GM23338 (cell line): ENCODE measurements around the gene KCNQ5. TPM values are rescaled to one million over a fixed set of nuclear protein-coding genes. Genes with fewer than 3 reads are reported as not detected.

Experiments used
- ATAC-seq: fragments of 200-7000 bp; cut with Tn5 transposase; 3 replicates; pipeline ENCODE4 v1.9.1; 2020
- DNase-seq: peaks from one replicate; pipeline ENCODE4 v3.0.0-alpha.2; 2015; ENCODE audit warnings: low spot score
- H2AFZ ChIP-seq: fragments of 200-600 bp; sonication (generic); 2 replicates; pipeline ENCODE4 v1.8.0; 2016; ENCODE audit warnings: antibody characterized with exemption, mild to moderate bottlenecking, moderate library complexity
- H3F3A ChIP-seq: fragments of 200-600 bp; sonication (generic); replicated peaks from 2 replicates; pipeline ENCODE4 v1.8.0; 2017; ENCODE audit warnings: antibody characterized with exemption, mixed run types, low read depth
- H3K27ac ChIP-seq: fragments of 200-600 bp; sonication (generic); 2 replicates; pipeline ENCODE4 v1.6.1; 2016; ENCODE audit warnings: low read depth
- H3K27me3 ChIP-seq: fragments of 200-600 bp; sonication (generic); 2 replicates; pipeline ENCODE4 v1.8.0; 2016; ENCODE audit warnings: mild to moderate bottlenecking, mixed run types, moderate library complexity; ENCODE audit not compliant: insufficient read depth
- H3K36me3 ChIP-seq: fragments of 200-600 bp; sonication (generic); 2 replicates; pipeline ENCODE4 v1.8.0; 2016; ENCODE audit warnings: mild to moderate bottlenecking; ENCODE audit not compliant: insufficient read depth
- H3K4me1 ChIP-seq: fragments of 200-600 bp; sonication (generic); 2 replicates; pipeline ENCODE4 v1.8.0; 2016; ENCODE audit warnings: mild to moderate bottlenecking, moderate library complexity; ENCODE audit not compliant: insufficient read depth
- H3K4me2 ChIP-seq: fragments of 200-600 bp; sonication (generic); 2 replicates; pipeline ENCODE4 v1.7.1; 2017; ENCODE audit warnings: mixed run types
- H3K4me3 ChIP-seq: fragments of 200-600 bp; sonication (generic); 2 replicates; pipeline ENCODE4 v1.6.1; 2016; ENCODE audit warnings: mixed run types
- H3K79me2 ChIP-seq: fragments of 200-600 bp; sonication (generic); replicated peaks from 2 replicates; pipeline ENCODE4 v1.8.0; 2017; ENCODE audit warnings: mild to moderate bottlenecking; ENCODE audit not compliant: insufficient read depth
- H3K9me2 ChIP-seq: fragments of 200-600 bp; sonication (generic); 2 replicates; pipeline ENCODE4 v1.8.0; 2017; ENCODE audit not compliant: insufficient read depth
- H4K20me1 ChIP-seq: fragments of 200-600 bp; sonication (generic); replicated peaks from 2 replicates; pipeline ENCODE4 v1.8.0; 2017; ENCODE audit warnings: mild to moderate bottlenecking; ENCODE audit not compliant: insufficient read depth
- H3K27ac Mint-ChIP-seq: 2 replicates; pipeline ENCODE4 v1.8.0; 2020; ENCODE audit warnings: inconsistent platforms, mild to moderate bottlenecking, moderate library complexity, mixed read lengths
- H3K27me3 Mint-ChIP-seq: 3 replicates; pipeline ENCODE4 v1.8.0; 2022; ENCODE audit warnings: low read depth, mild to moderate bottlenecking, moderate library complexity, mixed read lengths, inconsistent platforms; ENCODE audit not compliant: insufficient read depth, poor library complexity
- H3K36me3 Mint-ChIP-seq: 3 replicates; pipeline ENCODE4 v1.8.0; 2021; ENCODE audit warnings: low read depth, mild to moderate bottlenecking, inconsistent platforms, moderate library complexity, mixed read lengths
- H3K4me1 Mint-ChIP-seq: 3 replicates; pipeline ENCODE4 v1.8.0; 2020; ENCODE audit warnings: mild to moderate bottlenecking, inconsistent platforms, mixed read lengths
- H3K4me3 Mint-ChIP-seq: 3 replicates; pipeline ENCODE4 v1.8.0; 2021; ENCODE audit warnings: moderate library complexity, mild to moderate bottlenecking, inconsistent platforms, mixed read lengths
- H3K9me3 Mint-ChIP-seq: 3 replicates; pipeline ENCODE4 v1.8.0; 2020; ENCODE audit warnings: moderate library complexity, mild to moderate bottlenecking, inconsistent platforms, mixed read lengths
- CREB1 ChIP-seq: fragments of 250-450 bp; sonication (Bioruptor Pico); IDR thresholded peaks from 2 replicates; pipeline ENCODE4 v1.5.0; 2020; ENCODE audit warnings: low read depth, mild to moderate bottlenecking, moderate library complexity
- EZH2 ChIP-seq: fragments of 200-600 bp; sonication (generic); IDR thresholded peaks from one replicate; pipeline ENCODE4 v1.8.0; 2017; ENCODE audit warnings: antibody characterized with exemption, mild to moderate bottlenecking, low read depth; ENCODE audit not compliant: unreplicated experiment
- EZH2phosphoT487 ChIP-seq: fragments of 200-600 bp; sonication (generic); IDR thresholded peaks from one replicate; pipeline ENCODE4 v1.8.1; 2018; ENCODE audit warnings: antibody characterized with exemption; ENCODE audit not compliant: unreplicated experiment
- JUNB ChIP-seq: IDR thresholded peaks from one replicate; pipeline ENCODE4 v1.6.1; 2016; ENCODE audit warnings: antibody characterized with exemption; ENCODE audit not compliant: unreplicated experiment
- NANOG ChIP-seq: IDR thresholded peaks from 2 replicates; pipeline ENCODE4 v1.6.1; 2016; ENCODE audit warnings: antibody characterized with exemption, borderline replicate concordance
- POLR2AphosphoS5 ChIP-seq: IDR thresholded peaks from 2 replicates; pipeline ENCODE4 v1.6.1; 2016; ENCODE audit warnings: antibody characterized with exemption, low read depth
- STAT1 ChIP-seq: IDR thresholded peaks from one replicate; pipeline ENCODE4 v1.6.1; 2016; ENCODE audit warnings: antibody characterized with exemption; ENCODE audit not compliant: unreplicated experiment
- ZNF114 ChIP-seq: fragments of 250-450 bp; sonication (Bioruptor Pico); IDR thresholded peaks from 2 replicates; pipeline ENCODE4 v1.5.0; 2020; ENCODE audit warnings: mild to moderate bottlenecking, moderate library complexity
- ZNF331 ChIP-seq: fragments of 250-450 bp; sonication (Bioruptor Pico); IDR thresholded peaks from 2 replicates; pipeline ENCODE4 v1.5.0; 2020; ENCODE audit warnings: low read depth, mild to moderate bottlenecking, moderate library complexity
- polyA plus RNA-seq: library from polyadenylated mRNA; unstranded; fragments of >200 nt; fragmentation: Nextera tagmentation; extraction: Ambion mirVana; gene quantifications from 2 replicates; pipeline ENCODE4 v1.2.1, GENCODE V29; 2016
- total RNA-seq: library from RNA; depleted of rRNA; stranded (reverse); fragments of >200 nt; shearing (Covaris generic); gene quantifications from 2 replicates; pipeline ENCODE4 v1.2.3, GENCODE V29; 2014
- TF ChIP-seq, protein P1 (sequence below): IDR thresholded peaks from one replicate; pipeline ENCODE4 v1.6.1; 2018; ENCODE audit warnings: antibody characterized with exemption; ENCODE audit not compliant: unreplicated experiment
- TF ChIP-seq, protein P2 (sequence below), 2 experiments: fragments of 200-600 bp in 1 of 2; sonication (generic) in 1 of 2; conservative IDR thresholded peaks; 2 replicates each; pipeline versions ENCODE4 v1.5.1 to v1.6.1; 2016 to 2017; ENCODE audit warnings: antibody characterized with exemption in 2 of 2, low read depth in 2 of 2, mild to moderate bottlenecking in 2 of 2, moderate library complexity in 1 of 2
- TF ChIP-seq, protein P3 (sequence below): fragments of 250-450 bp; sonication (Bioruptor Pico); IDR thresholded peaks from 2 replicates; pipeline ENCODE4 v1.5.0; 2020; ENCODE audit warnings: mild to moderate bottlenecking, moderate library complexity
- TF ChIP-seq, protein P4 (sequence below): IDR thresholded peaks from 2 replicates; pipeline ENCODE4 v1.6.1; 2016; ENCODE audit warnings: antibody characterized with exemption

Gene KCNQ5
- total and polyA plus RNA-seq, 2 experiments from 2014 or later: 0.68 to 0.87 TPM

DNA sequence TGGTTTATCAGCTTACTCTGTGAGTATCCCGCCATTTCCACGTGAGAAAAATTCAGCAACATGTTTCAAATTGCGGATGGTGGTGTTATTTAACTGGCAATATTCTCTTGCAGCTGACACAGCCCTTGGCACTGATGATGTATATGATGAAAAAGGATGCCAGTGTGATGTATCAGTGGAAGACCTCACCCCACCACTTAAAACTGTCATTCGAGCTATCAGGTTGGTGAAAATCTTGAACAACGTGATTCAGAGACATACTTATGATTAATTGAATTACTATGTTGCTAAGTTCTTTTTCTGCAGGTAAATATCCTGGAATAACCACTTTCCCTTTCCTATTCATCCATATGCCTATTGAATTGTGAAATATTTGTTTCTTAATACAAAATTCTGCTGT, 547.8 kb downstream of the KCNQ5 start (continued):
- TF ChIP-seq, protein P1, sequence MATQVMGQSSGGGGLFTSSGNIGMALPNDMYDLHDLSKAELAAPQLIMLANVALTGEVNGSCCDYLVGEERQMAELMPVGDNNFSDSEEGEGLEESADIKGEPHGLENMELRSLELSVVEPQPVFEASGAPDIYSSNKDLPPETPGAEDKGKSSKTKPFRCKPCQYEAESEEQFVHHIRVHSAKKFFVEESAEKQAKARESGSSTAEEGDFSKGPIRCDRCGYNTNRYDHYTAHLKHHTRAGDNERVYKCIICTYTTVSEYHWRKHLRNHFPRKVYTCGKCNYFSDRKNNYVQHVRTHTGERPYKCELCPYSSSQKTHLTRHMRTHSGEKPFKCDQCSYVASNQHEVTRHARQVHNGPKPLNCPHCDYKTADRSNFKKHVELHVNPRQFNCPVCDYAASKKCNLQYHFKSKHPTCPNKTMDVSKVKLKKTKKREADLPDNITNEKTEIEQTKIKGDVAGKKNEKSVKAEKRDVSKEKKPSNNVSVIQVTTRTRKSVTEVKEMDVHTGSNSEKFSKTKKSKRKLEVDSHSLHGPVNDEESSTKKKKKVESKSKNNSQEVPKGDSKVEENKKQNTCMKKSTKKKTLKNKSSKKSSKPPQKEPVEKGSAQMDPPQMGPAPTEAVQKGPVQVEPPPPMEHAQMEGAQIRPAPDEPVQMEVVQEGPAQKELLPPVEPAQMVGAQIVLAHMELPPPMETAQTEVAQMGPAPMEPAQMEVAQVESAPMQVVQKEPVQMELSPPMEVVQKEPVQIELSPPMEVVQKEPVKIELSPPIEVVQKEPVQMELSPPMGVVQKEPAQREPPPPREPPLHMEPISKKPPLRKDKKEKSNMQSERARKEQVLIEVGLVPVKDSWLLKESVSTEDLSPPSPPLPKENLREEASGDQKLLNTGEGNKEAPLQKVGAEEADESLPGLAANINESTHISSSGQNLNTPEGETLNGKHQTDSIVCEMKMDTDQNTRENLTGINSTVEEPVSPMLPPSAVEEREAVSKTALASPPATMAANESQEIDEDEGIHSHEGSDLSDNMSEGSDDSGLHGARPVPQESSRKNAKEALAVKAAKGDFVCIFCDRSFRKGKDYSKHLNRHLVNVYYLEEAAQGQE: no peak
- TF ChIP-seq, protein P2, sequence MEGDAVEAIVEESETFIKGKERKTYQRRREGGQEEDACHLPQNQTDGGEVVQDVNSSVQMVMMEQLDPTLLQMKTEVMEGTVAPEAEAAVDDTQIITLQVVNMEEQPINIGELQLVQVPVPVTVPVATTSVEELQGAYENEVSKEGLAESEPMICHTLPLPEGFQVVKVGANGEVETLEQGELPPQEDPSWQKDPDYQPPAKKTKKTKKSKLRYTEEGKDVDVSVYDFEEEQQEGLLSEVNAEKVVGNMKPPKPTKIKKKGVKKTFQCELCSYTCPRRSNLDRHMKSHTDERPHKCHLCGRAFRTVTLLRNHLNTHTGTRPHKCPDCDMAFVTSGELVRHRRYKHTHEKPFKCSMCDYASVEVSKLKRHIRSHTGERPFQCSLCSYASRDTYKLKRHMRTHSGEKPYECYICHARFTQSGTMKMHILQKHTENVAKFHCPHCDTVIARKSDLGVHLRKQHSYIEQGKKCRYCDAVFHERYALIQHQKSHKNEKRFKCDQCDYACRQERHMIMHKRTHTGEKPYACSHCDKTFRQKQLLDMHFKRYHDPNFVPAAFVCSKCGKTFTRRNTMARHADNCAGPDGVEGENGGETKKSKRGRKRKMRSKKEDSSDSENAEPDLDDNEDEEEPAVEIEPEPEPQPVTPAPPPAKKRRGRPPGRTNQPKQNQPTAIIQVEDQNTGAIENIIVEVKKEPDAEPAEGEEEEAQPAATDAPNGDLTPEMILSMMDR (conservative IDR thresholded peaks at IDR 0.05; ENCODE audit: low read depth in 2 of 2): no peak
- TF ChIP-seq ZNF114 (CRISPR knock-in tag): no peak
- TF ChIP-seq ZNF331 (CRISPR knock-in tag): no peak

DNA sequence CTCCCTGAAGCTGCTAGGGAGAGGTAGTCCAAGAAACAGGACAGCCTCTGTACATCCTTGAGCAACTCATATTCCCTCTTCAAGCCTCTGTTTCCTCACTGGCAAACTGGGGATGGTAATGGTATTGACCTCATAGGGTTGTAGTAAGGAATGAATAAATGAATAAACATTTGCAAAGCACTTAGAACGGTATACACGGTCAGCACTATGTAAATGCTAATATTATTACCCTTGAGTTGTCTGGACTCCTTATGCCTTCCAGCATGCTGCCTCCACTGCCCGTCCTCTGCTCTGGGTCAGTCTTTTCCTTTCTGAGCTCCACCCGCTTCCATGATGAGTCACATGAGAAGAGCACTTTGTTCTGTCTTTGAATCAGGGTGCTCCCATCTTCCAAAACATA, 552.8 kb downstream of the KCNQ5 start:
- Histone ChIP-seq H4K20me1 (no peaks in the 10 kb centered on the region), H3K79me2 (no peaks in the 10 kb centered on the region), H3K27me3 (no peaks in the 10 kb centered on the region), H2AFZ (no peak overlapping the region), H3F3A (no peaks in the 10 kb centered on the region), H3K9me2 (peaks cover 3% of the 10 kb centered on the region; the same call in 1 of the 2 replicates), H3K4me2 (no peak overlapping the region), H3K4me3 (no peak overlapping the region), H3K27ac (no peak overlapping the region), H3K36me3 (no peaks in the 10 kb centered on the region), H3K4me1 (no peaks in the 10 kb centered on the region)
- Mint-ChIP-seq H3K27ac (no peak overlapping the region), H3K4me1 (no peaks in the 10 kb centered on the region), H3K9me3 (no peaks in the 10 kb centered on the region), H3K27me3 (no peaks in the 10 kb centered on the region), H3K36me3 (no peaks in the 10 kb centered on the region), H3K4me3 (no peak overlapping the region)
- no peak for ATAC-seq
- DNase-seq: no peak
- TF ChIP-seq, protein P3, sequence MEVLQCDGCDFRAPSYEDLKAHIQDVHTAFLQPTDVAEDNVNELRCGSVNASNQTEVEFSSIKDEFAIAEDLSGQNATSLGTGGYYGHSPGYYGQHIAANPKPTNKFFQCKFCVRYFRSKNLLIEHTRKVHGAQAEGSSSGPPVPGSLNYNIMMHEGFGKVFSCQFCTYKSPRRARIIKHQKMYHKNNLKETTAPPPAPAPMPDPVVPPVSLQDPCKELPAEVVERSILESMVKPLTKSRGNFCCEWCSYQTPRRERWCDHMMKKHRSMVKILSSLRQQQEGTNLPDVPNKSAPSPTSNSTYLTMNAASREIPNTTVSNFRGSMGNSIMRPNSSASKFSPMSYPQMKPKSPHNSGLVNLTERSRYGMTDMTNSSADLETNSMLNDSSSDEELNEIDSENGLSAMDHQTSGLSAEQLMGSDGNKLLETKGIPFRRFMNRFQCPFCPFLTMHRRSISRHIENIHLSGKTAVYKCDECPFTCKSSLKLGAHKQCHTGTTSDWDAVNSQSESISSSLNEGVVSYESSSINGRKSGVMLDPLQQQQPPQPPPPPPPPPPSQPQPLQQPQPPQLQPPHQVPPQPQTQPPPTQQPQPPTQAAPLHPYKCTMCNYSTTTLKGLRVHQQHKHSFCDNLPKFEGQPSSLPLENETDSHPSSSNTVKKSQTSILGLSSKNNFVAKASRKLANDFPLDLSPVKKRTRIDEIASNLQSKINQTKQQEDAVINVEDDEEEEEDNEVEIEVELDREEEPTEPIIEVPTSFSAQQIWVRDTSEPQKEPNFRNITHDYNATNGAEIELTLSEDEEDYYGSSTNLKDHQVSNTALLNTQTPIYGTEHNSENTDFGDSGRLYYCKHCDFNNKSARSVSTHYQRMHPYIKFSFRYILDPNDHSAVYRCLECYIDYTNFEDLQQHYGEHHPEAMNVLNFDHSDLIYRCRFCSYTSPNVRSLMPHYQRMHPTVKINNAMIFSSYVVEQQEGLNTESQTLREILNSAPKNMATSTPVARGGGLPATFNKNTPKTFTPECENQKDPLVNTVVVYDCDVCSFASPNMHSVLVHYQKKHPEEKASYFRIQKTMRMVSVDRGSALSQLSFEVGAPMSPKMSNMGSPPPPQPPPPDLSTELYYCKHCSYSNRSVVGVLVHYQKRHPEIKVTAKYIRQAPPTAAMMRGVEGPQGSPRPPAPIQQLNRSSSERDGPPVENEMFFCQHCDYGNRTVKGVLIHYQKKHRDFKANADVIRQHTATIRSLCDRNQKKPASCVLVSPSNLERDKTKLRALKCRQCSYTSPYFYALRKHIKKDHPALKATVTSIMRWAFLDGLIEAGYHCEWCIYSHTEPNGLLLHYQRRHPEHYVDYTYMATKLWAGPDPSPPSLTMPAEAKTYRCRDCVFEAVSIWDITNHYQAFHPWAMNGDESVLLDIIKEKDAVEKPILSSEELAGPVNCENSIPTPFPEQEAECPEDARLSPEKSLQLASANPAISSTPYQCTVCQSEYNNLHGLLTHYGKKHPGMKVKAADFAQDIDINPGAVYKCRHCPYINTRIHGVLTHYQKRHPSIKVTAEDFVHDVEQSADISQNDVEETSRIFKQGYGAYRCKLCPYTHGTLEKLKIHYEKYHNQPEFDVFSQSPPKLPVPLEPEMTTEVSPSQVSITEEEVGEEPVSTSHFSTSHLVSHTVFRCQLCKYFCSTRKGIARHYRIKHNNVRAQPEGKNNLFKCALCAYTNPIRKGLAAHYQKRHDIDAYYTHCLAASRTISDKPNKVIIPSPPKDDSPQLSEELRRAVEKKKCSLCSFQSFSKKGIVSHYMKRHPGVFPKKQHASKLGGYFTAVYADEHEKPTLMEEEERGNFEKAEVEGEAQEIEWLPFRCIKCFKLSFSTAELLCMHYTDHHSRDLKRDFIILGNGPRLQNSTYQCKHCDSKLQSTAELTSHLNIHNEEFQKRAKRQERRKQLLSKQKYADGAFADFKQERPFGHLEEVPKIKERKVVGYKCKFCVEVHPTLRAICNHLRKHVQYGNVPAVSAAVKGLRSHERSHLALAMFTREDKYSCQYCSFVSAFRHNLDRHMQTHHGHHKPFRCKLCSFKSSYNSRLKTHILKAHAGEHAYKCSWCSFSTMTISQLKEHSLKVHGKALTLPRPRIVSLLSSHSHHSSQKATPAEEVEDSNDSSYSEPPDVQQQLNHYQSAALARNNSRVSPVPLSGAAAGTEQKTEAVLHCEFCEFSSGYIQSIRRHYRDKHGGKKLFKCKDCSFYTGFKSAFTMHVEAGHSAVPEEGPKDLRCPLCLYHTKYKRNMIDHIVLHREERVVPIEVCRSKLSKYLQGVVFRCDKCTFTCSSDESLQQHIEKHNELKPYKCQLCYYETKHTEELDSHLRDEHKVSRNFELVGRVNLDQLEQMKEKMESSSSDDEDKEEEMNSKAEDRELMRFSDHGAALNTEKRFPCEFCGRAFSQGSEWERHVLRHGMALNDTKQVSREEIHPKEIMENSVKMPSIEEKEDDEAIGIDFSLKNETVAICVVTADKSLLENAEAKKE (CRISPR knock-in tag): no peak
- TF ChIP-seq POLR2AphosphoS5 (no peak), ZNF114 (CRISPR knock-in tag) (no peak), JUNB (no peak), CREB1 (CRISPR knock-in tag) (no peak), EZH2 (no peak), NANOG (no peak), STAT1 (no peak), EZH2phosphoT487 (no peak)
- TF ChIP-seq, protein P4, sequence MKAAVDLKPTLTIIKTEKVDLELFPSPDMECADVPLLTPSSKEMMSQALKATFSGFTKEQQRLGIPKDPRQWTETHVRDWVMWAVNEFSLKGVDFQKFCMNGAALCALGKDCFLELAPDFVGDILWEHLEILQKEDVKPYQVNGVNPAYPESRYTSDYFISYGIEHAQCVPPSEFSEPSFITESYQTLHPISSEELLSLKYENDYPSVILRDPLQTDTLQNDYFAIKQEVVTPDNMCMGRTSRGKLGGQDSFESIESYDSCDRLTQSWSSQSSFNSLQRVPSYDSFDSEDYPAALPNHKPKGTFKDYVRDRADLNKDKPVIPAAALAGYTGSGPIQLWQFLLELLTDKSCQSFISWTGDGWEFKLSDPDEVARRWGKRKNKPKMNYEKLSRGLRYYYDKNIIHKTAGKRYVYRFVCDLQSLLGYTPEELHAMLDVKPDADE: no peak
